GM18520 (cell line): Measurements from ENCODE around the gene PSG5.
"Not testable (repeated sequence)": the region's sequence is repeated elsewhere in the genome, so short reads cannot be mapped to it uniquely, and the experiment has no call there.

Experiments used
- ATAC-seq: cut with Tn5 transposase; IDR thresholded peaks from one replicate; pipeline ENCODE4 v1.9.1; 2021; ENCODE audit not compliant: unreplicated experiment

PSG5 gene

GRCh38 chr19:43188092-43188491, 1.8 kb upstream of the PSG5 start:
- ATAC-seq: not testable (repeated sequence)

- not testable (repeated sequence) for ATAC-seq
Observed at GRCh38 chr19:43181869-43182771, 4.2 kb downstream of the PSG5 start.

GRCh38 chr19:43179569-43180147, 6.7 kb downstream of the PSG5 start:
- not testable (repeated sequence) for ATAC-seq

GRCh38 chr19:43178577-43178976, 7.8 kb downstream of the PSG5 start:
- not testable (repeated sequence) for ATAC-seq

GRCh38 chr19:43165906-43166305, 20.4 kb downstream of the PSG5 start:
- not testable (repeated sequence) for ATAC-seq

- ATAC-seq: not testable (repeated sequence)
Observed at GRCh38 chr19:43163135-43163534, 23.2 kb downstream of the PSG5 start.

- not testable (repeated sequence) for ATAC-seq
Observed at GRCh38 chr19:43162261-43162660, 24.1 kb downstream of the PSG5 start.

GRCh38 chr19:43152214-43152613, 34.1 kb downstream of the PSG5 start:
- no peak for ATAC-seq

GRCh38 chr19:43149788-43150187, 36.5 kb downstream of the PSG5 start:
- not testable (repeated sequence) for ATAC-seq

- no peak for ATAC-seq
Observed at GRCh38 chr19:43148233-43148632, 38.1 kb downstream of the PSG5 start.

- not testable (repeated sequence) for ATAC-seq
Observed at GRCh38 chr19:43141763-43142162, 44.6 kb downstream of the PSG5 start.

GRCh38 chr19:43132696-43133095, 53.6 kb downstream of the PSG5 start:
- ATAC-seq: no peak

- ATAC-seq: not testable (repeated sequence)
Observed at GRCh38 chr19:43131281-43131842, 55.0 kb downstream of the PSG5 start.

GRCh38 chr19:43129197-43129596, 57.1 kb downstream of the PSG5 start:
- ATAC-seq: not testable (repeated sequence)

GRCh38 chr19:43127336-43127735, 59.0 kb downstream of the PSG5 start:
- ATAC-seq: not testable (repeated sequence)

GRCh38 chr19:43126720-43127119, 59.6 kb downstream of the PSG5 start:
- no peak for ATAC-seq

GRCh38 chr19:43124360-43124759, 62.0 kb downstream of the PSG5 start:
- ATAC-seq: no peak

GRCh38 chr19:43120433-43121026, 65.8 kb downstream of the PSG5 start:
- not testable (repeated sequence) for ATAC-seq

- not testable (repeated sequence) for ATAC-seq
Observed at GRCh38 chr19:43119526-43119925, 66.8 kb downstream of the PSG5 start.
